T-cell (primary cell): Measurements from ENCODE around the gene MARF1. TPM values are rescaled to one million over a fixed set of nuclear protein-coding genes. Genes with fewer than 3 reads are reported as not detected.
"Not testable (repeated sequence)": the region's sequence is repeated elsewhere in the genome, so short reads cannot be mapped to it uniquely, and the experiment has no call there.

Experiments
- ATAC-seq, 4 experiments: fragments of 200-7000 bp in 3 of 4; fragments of 150-1000 bp in 1 of 4; cut with Tn5 transposase; replicated peaks in 1 of 4; 1 replicate in 3 of 4; 2 replicates in 1 of 4; pipeline ENCODE4 v1.10.0; 2021; ENCODE audit warnings: moderate library complexity in 3 of 4, mild to moderate bottlenecking in 2 of 4, moderate number of reproducible peaks in 1 of 4
- CTCF ChIA-PET, 2 donors: fragments of 300-600 bp; sonication (Branson Sonifier 250); formaldehyde crosslinking; loops; one replicate each; lab custom pipeline; 2022; ENCODE audit warnings: antibody characterized with exemption in 2 of 2; lab: Charles Lee
- POLR2A ChIA-PET, 2 donors: fragments of 300-600 bp; sonication (Branson Sonifier 250); formaldehyde crosslinking; loops; one replicate each; lab custom pipeline; 2022; ENCODE audit warnings: antibody characterized with exemption in 2 of 2; lab: Charles Lee
- DNase-seq, 35 experiments: peaks; one replicate each; pipeline versions ENCODE4 v3.0.0 to v3.0.0-alpha.2; 2013 to 2023
- H3K27ac ChIP-seq: one replicate; pipeline ENCODE4 v1.5.1; 2013; ENCODE audit warnings: low read length
- H3K27me3 ChIP-seq, 2 experiments: replicated peaks in 1 of 2; 1 replicate in 1 of 2; 2 replicates in 1 of 2; pipeline versions ENCODE4 v1.6.1 to v1.7.0; 2013; ENCODE audit warnings: low read length in 1 of 2, mixed read lengths in 1 of 2; ENCODE audit not compliant: control insufficient read depth in 2 of 2, insufficient read depth in 2 of 2; ENCODE audit errors: extremely low read depth in 1 of 2
- H3K36me3 ChIP-seq, 2 donors: 1 replicate in 1 of 2; 2 replicates in 1 of 2; pipeline versions ENCODE4 v1.6.1 to v1.7.0; 2013; ENCODE audit warnings: low read length in 1 of 2; ENCODE audit not compliant: control insufficient read depth in 2 of 2, insufficient read depth in 1 of 2; ENCODE audit errors: extremely low read depth in 1 of 2
- H3K4me1 ChIP-seq, 2 experiments: 1 replicate in 1 of 2; 2 replicates in 1 of 2; pipeline versions ENCODE4 v1.6.1 to v1.7.0; 2013; ENCODE audit warnings: low read length in 2 of 2, mixed read lengths in 1 of 2; ENCODE audit not compliant: insufficient read depth in 2 of 2, control insufficient read depth in 1 of 2; ENCODE audit errors: extremely low read depth in 1 of 2
- H3K4me3 ChIP-seq, 2 donors: 1 replicate in 1 of 2; 2 replicates in 1 of 2; pipeline versions ENCODE4 v1.5.1 to v1.7.0; 2013; ENCODE audit warnings: mild to moderate bottlenecking in 2 of 2, low read length in 1 of 2, moderate library complexity in 1 of 2; ENCODE audit not compliant: control insufficient read depth in 1 of 2; ENCODE audit errors: extremely low read depth in 1 of 2
- H3K9me3 ChIP-seq: 2 replicates; pipeline ENCODE4 v1.7.0; 2013
- H3K27ac Mint-ChIP-seq, 2 donors: one replicate each; pipeline ENCODE4 v1.8.0; 2020 to 2021; ENCODE audit warnings: mild to moderate bottlenecking in 2 of 2, mixed read lengths in 2 of 2
- H3K27me3 Mint-ChIP-seq, 2 donors: one replicate each; pipeline ENCODE4 v1.8.0; 2021 to 2022; ENCODE audit warnings: mixed read lengths in 2 of 2
- H3K36me3 Mint-ChIP-seq: one replicate; pipeline ENCODE4 v1.8.0; 2021; ENCODE audit warnings: mixed read lengths
- H3K4me1 Mint-ChIP-seq, 3 donors: one replicate each; pipeline ENCODE4 v1.8.0; 2020 to 2022; ENCODE audit warnings: mixed read lengths in 3 of 3, mild to moderate bottlenecking in 1 of 3
- H3K4me3 Mint-ChIP-seq, 3 donors: one replicate each; pipeline ENCODE4 v1.8.0; 2020 to 2022; ENCODE audit warnings: mild to moderate bottlenecking in 3 of 3, mixed read lengths in 3 of 3, moderate library complexity in 3 of 3
- H3K9me3 Mint-ChIP-seq, 3 donors: one replicate each; pipeline ENCODE4 v1.8.0; 2020 to 2022; ENCODE audit warnings: mixed read lengths in 3 of 3
- WGBS: methylation state at CpG from one replicate; pipeline ENCODE4 v1.1.5; 2013; ENCODE audit warnings: missing lambda C conversion rate; ENCODE audit not compliant: insufficient coverage; 5-methylcytosine and 5-hydroxymethylcytosine counted together
- total RNA-seq, 35 experiments: library from RNA in 6 of 35; stranded (reverse) in 6 of 35; fragments of 120-200 nt in 1 of 35; gene quantifications; one replicate each; pipeline versions ENCODE4 v1.2.1 to v1.2.4 and lab custom pipeline; 2013 to 2026

Gene MARF1
- total RNA-seq, 5 donors from 2014 or later (not counting 1 experiment from before 2014, with no cell fraction given): 151 to 180 (median 177) TPM

- H3K27me3 Mint-ChIP-seq, H3K4me3 Mint-ChIP-seq, POLR2A ChIA-PET, H3K27me3 ChIP-seq, H3K36me3 Mint-ChIP-seq, H3K27ac Mint-ChIP-seq, H3K4me1 ChIP-seq, H3K27ac ChIP-seq, H3K4me3 ChIP-seq, H3K36me3 ChIP-seq, ATAC-seq, H3K9me3 ChIP-seq, DNase-seq, H3K4me1 Mint-ChIP-seq, H3K9me3 Mint-ChIP-seq: not testable (repeated sequence)
- CTCF ChIA-PET: interaction anchor here in 1 of 2 donors (0.5 kb wide), 1 partner anchor 10 kb away, joined by 5 read pairs; no protein-coding TSS in a partner anchor
- 88% methylated on average over 1 of the region's 4 CpGs for WGBS
These were observed 72.3 kb downstream of the MARF1 start for GRCh38 chr16:15570666-15571065.

DNA sequence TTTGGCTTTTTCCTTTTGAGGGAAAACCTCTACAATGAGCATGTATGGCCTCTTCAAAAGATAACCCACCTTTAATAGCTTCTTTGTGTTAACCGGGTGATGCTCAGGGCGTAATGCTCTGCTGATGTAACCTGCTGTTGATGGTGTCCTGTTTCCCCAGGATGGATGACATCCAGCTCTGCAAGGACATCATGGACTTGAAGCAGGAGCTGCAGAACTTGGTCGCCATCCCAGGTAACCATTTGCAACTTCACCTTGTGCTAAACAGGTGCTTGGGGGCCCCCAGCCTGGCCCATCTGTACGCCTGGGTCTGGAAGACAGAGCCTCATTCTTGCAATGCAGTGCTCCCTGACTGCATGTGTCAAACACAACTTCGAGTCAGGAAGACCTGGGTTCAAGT lies 75.1 kb downstream of the MARF1 start:
- peaks cover 3% of the 10 kb centered on the region for H3K36me3 Mint-ChIP-seq
- ChIA-PET CTCF (no interaction called here), POLR2A (no interaction called here)
- Histone ChIP-seq H3K4me3 (no peak overlapping the region), H3K9me3 (no peaks in the 10 kb centered on the region), H3K4me1 (no peaks in the 10 kb centered on the region), H3K27ac (no peak overlapping the region), H3K27me3 (peaks cover 0 to 2% of the 10 kb centered on the region in 2 experiments), H3K36me3 (no peaks in the 10 kb centered on the region)
- H3K4me3 Mint-ChIP-seq: no peak overlapping the region
- ATAC-seq: no peak
- 95% methylated on average over 4 of the region's 5 CpGs for WGBS
- no peaks in the 10 kb centered on the region for H3K27me3 Mint-ChIP-seq
- DNase-seq: no peak
- no peak overlapping the region for H3K27ac Mint-ChIP-seq
- no peaks in the 10 kb centered on the region for H3K9me3 Mint-ChIP-seq
- no peaks in the 10 kb centered on the region for H3K4me1 Mint-ChIP-seq

GRCh38 chr16:15566095-15566494 lies 76.9 kb downstream of the MARF1 start:
- Histone ChIP-seq H3K27ac (no peak overlapping the region), H3K4me3 (no peak overlapping the region), H3K27me3 (peaks cover 0 to 2% of the 10 kb centered on the region in 2 experiments), H3K36me3 (no peaks in the 10 kb centered on the region), H3K4me1 (no peaks in the 10 kb centered on the region), H3K9me3 (no peaks in the 10 kb centered on the region)
- DNase-seq (no peak), ATAC-seq (no peak)
- Mint-ChIP-seq H3K27ac (no peak overlapping the region), H3K4me3 (no peak overlapping the region), H3K27me3 (no peaks in the 10 kb centered on the region), H3K36me3 (no peaks in the 10 kb centered on the region), H3K4me1 (no peaks in the 10 kb centered on the region), H3K9me3 (no peaks in the 10 kb centered on the region)
- WGBS: no CpG with 5 or more reads among the region's 2 CpGs
- ChIA-PET CTCF (no interaction called here), POLR2A (no interaction called here)

GRCh38 chr16:15564604-15565339 lies 78.2 kb downstream of the MARF1 start:
- no peak overlapping the region for H3K27ac ChIP-seq
- peaks cover 0 to 2% of the 10 kb centered on the region in 2 experiments for H3K27me3 ChIP-seq
- Mint-ChIP-seq H3K36me3 (no peaks in the 10 kb centered on the region), H3K27me3 (no peaks in the 10 kb centered on the region), H3K4me3 (no peak overlapping the region), H3K4me1 (no peaks in the 10 kb centered on the region), H3K9me3 (no peaks in the 10 kb centered on the region), H3K27ac (no peak overlapping the region)
- DNase-seq: no peak
- H3K4me1 ChIP-seq: no peaks in the 10 kb centered on the region
- 100% methylated on average over 5 of the region's 7 CpGs for WGBS
- CTCF ChIA-PET: interaction anchor here in 1 of 2 donors (0.6 kb wide), 2 partner anchors 15 to 323 kb away, joined by 3 to 4 read pairs; no protein-coding TSS in a partner anchor
- no peak for ATAC-seq
- H3K4me3 ChIP-seq: no peak overlapping the region
- POLR2A ChIA-PET: interaction anchor here in 1 of 2 donors (0.6 kb wide), 1 partner anchor 37 kb away, joined by 3 read pairs; no protein-coding TSS in a partner anchor
- no peaks in the 10 kb centered on the region for H3K36me3 ChIP-seq
- no peaks in the 10 kb centered on the region for H3K9me3 ChIP-seq

- no peaks in the 10 kb centered on the region for H3K9me3 ChIP-seq
- ChIA-PET CTCF (no interaction called here), POLR2A (interaction anchor here in 1 of 2 donors (0.7 kb wide), 1 partner anchor 13 kb away, joined by 3 read pairs; no protein-coding TSS in a partner anchor)
- H3K27me3 Mint-ChIP-seq: no peaks in the 10 kb centered on the region
- no peaks in the 10 kb centered on the region for H3K36me3 ChIP-seq
- no peak overlapping the region for H3K4me3 Mint-ChIP-seq
- no peaks in the 10 kb centered on the region for H3K36me3 Mint-ChIP-seq
- no peak overlapping the region for H3K27ac Mint-ChIP-seq
- H3K4me1 Mint-ChIP-seq: no peaks in the 10 kb centered on the region
- no peaks in the 10 kb centered on the region for H3K4me1 ChIP-seq
- DNase-seq (no peak), ATAC-seq (no peak)
- H3K27ac ChIP-seq: no peak overlapping the region
- no peaks in the 10 kb centered on the region for H3K9me3 Mint-ChIP-seq
- peaks cover 0 to 2% of the 10 kb centered on the region in 2 experiments for H3K27me3 ChIP-seq
- 95% methylated on average over 3 of the region's 4 CpGs for WGBS
- no peak overlapping the region for H3K4me3 ChIP-seq
These were observed 83.8 kb downstream of the MARF1 start for GRCh38 chr16:15559176-15559575.

- H3K36me3 ChIP-seq: no peaks in the 10 kb centered on the region
- Mint-ChIP-seq H3K9me3 (no peaks in the 10 kb centered on the region), H3K36me3 (no peaks in the 10 kb centered on the region), H3K27ac (peak overlapping the region in 1 of 2 donors; percentile 15), H3K4me1 (no peaks in the 10 kb centered on the region), H3K4me3 (no peak overlapping the region), H3K27me3 (no peaks in the 10 kb centered on the region)
- 94% methylated on average over 2 of the region's 6 CpGs for WGBS
- H3K4me3 ChIP-seq: no peak overlapping the region
- DNase-seq (no peak), ATAC-seq (no peak)
- H3K4me1 ChIP-seq: no peaks in the 10 kb centered on the region
- CTCF ChIA-PET: no interaction called here
- H3K9me3 ChIP-seq: no peaks in the 10 kb centered on the region
- H3K27ac ChIP-seq: no peak overlapping the region
- POLR2A ChIA-PET: no interaction called here
- H3K27me3 ChIP-seq: no peaks in the 10 kb centered on the region
These were observed 85.7 kb downstream of the MARF1 start for GRCh38 chr16:15557258-15557657.
